GM18870 (cell line): Measurements from ENCODE around the gene BCDIN3D.

Experiments used
- ATAC-seq: cut with Tn5 transposase; IDR thresholded peaks from one replicate; pipeline ENCODE4 v1.9.1; 2021; ENCODE audit warnings: moderate library complexity; ENCODE audit not compliant: unreplicated experiment

Gene BCDIN3D

GRCh38 chr12:49823951-49824350 lies 19.0 kb downstream of the BCDIN3D start:
- no peak for ATAC-seq

DNA sequence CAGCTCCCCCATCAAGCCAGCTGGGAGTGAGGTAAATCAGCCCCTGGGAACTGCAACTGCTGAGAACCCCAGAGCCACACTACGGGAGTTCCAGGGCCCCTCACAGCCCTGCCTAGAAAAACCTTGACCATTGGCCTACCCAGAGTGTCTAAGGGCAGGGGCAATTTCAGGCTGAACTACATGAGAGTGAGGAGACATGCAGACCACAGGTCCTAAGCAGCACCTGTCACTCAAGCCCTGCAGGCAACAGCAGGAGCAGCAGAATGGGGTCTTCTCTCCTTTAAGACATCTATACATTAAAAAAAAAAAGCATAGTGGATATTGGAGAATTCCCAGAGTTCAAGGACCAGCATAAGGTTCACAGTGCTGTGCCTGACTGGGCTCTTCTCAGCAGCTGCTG lies 19.6 kb downstream of the BCDIN3D start:
- no peak for ATAC-seq

DNA sequence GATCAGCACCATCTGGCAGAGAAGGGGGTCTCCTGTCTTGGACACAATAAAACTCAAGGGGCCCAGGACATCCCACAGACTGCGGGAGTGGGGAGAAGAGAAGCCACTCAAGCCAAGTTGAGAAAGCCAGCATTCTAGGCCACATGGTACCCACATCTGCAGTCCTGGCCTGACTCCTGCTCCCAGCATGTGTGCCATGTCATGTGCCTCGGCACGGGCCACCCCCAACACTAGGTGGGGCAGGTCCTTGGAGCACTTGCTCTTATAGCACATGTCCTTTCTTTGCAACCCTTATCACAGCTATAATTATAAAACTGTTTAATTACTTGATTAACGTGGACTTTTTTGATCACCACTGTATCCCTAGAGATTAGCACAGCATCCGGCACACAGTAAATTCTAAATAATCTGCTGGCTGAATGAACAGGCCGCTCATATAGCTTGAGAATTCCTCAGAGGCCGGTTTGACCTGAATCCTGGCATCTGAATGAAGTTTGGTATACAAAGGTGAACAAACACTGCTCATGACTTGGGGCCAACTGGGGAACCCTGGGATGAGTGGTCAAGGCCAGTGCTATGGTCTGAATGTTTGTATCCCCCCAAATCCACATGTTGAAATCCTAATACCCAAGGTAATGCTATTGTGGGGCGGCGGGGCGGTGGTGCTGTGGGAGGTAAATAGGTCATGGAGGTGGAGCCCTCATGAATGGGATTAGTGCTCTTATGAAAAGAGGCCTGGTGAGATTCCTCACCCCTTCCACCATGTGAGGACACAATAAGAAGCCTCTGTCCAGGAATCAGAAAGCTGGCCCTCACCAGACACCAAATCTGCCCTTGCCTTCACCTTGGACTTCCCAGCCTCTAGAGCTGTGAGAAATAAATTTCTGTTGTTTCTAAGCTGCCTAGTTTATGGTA lies 21.3 kb downstream of the BCDIN3D start:
- no peak for ATAC-seq

GRCh38 chr12:49819786-49820185 lies 23.1 kb downstream of the BCDIN3D start:
- ATAC-seq: no peak

- ATAC-seq: no peak
Observed at GRCh38 chr12:49818241-49818895, 24.5 kb downstream of the BCDIN3D start.

DNA sequence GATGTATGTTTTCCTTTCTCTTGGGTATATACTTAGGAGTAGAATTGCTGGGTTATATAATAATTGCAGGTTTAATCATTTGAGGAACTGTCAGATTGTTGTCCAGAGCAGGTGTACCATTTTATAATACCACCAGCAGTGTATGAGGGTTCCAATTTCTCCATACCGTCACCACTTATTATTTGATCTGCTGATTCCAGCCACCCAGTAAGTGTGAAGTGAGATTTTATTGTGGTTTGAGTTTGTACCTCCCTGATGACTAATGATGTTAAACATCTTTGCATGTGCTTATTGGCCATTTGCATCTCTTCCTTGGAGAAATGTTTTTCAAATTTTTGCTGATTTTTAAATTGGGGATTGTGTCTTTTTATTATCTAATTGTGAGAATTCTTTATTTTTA lies 29.8 kb downstream of the BCDIN3D start:
- no peak for ATAC-seq

GRCh38 chr12:49811961-49812401 lies 30.9 kb downstream of the BCDIN3D start:
- ATAC-seq: no peak

- ATAC-seq: no peak
Observed at GRCh38 chr12:49811136-49811535, 31.8 kb downstream of the BCDIN3D start.

GRCh38 chr12:49809906-49810389 lies 33.0 kb downstream of the BCDIN3D start:
- no peak for ATAC-seq

GRCh38 chr12:49809381-49809905 lies 33.5 kb downstream of the BCDIN3D start:
- ATAC-seq: no peak

DNA sequence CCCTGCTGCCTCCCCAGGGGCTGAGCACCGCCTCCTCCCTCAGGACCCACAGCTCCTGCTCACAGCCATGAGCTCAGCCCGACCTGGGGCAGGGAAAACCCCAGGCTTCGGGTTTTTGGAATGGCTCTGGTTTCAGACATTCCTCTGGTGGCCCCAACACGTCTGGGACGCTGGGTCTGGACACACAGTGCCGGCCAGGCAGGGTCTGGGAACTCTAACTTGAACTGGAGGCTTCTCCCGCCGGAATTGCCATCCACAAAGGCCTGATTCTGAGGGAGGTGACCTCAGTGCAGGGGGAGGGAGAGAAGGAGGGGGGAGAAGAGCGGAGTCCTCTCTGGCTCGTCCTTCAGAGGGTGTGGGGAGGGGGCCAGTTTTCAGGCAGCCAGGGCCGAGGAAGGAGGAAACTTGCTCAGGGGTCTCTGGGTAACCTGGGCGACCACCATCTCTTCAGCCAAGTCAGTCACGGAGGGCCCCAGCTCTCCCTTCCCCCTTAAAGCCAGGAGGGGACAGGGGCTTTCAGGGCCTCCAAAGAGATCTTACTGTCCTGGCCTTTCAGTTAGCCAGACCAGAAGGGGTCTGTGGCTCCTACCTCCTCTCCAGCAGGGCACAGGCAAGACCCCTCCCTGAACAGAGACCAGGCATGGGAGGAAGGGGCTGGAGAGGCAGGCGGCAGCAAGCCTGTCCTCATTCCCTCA lies 34.1 kb downstream of the BCDIN3D start:
- no peak for ATAC-seq

DNA sequence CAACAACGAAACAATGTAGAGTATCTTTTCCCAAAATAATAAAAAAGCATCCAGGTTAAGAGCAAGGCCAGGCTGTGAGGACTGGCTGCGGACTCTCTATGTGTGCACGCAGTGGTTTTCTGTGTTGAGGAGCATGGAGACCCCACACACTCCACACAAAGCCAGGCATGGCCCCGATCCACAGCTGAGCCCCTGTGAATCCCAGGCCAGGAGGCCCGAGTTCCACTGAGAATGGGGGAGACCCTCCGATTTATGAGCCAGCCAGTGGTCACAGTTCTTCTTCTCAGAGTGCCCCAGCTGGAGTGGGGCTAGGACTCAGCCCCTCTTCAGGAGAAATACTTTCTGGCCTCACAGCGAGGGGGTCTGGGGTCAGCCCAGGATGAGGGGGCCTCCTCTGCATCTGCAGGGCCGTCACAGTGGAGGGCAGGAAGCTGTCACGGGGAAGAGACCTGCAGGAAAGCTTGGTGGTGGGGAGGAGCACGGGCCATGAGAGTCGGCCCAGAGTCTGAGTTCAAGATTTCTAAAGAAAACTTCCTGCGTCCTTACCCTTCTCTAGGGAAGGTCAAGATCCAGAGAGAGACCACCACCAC lies 34.8 kb downstream of the BCDIN3D start:
- ATAC-seq: no peak

DNA sequence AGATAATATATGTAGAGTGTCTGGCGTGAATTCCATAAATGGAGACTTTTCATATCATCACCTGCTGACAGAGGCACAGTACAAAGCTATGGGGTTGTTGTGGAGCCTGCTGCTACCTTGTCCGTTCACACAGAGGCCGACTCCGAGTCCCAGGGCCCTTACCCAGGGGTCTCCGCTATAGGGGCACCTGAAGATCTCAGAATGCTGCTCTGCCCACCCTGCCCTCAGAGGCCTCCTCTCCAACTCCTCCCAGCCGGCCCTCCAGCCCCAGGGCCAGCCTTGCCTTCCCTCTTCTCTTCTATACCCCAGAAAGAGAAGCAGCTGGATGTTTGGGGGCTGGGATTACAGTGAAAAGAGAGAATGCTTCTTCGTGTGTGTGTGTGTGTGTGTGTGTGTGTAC lies 36.0 kb downstream of the BCDIN3D start:
- ATAC-seq: no peak

- ATAC-seq: no peak
Observed at GRCh38 chr12:49806321-49806813, 36.5 kb downstream of the BCDIN3D start.

DNA sequence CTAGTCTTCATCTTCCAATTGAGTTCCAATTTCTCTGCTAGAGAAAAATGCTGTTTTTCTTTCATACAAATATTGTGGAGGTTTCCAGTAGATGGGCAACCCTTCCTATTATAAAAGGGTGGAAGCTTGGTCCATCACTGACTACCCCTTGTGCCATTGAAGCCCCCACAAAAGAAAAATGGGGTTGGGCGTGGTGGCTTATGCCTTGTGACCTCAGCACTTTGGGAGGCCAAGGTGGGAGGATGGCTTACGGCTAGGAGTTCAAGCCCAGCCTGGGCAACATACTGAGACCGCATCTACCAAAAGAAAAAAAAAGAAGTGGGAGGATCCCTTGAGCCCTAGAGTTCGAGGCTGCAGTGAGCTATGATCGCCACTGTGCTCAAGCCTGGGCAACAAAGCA lies 37.5 kb downstream of the BCDIN3D start:
- no peak for ATAC-seq

DNA sequence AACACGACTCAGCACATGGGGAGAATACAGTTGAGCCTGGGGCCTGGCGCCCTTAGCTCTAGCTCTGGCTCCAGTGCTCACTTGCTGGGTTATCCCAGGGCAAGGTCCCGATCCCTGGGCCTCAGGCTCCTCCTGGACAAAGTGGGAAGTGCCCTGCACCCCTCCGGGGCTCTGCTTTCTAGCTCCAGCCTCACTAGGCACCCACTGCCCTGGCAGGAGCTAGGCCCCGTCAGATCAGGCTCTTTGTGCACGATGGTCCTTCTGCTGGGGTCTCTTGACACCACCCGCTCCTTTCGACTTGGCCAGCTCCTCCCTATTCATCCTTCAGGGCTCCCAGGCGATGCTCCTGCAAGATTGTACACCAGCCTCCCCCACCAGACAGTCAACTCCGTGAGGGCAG lies 38.1 kb downstream of the BCDIN3D start:
- ATAC-seq: no peak

DNA sequence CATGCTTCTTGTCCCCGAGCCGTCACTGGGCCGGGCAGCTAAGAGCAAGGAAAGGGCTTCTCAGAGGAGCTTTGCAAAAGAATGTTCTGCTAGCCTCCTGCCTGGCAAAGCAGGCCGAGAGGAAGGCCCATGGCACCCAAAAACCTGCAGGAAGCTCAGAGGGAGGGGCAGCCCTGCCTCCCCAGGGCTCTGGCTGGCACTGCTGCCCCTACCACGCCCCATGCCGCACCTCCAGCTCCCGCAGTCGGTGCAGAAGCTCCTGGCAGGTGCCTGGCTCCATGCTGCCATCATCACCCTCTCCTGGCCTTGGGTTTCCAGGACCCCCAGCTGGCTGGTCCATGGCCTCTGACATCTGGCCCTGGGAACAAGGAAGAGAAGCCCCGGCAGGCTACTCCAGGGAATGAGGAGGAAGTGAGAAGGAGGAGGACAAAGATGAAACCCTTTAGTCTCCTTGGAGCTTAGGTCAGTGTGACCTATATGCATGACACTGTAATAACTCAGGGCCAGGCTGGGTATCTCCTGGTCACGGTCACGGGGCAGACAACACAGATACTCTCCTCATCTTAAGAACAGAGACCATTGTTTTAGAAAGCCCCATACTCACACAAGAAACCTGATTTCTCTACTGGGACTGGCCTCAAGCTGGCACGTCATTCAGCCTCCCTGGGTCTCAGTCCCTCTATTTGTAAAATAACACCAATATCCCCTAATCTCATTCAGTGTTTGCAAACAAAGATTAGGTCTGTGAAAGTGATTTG lies 39.0 kb downstream of the BCDIN3D start:
- no peak for ATAC-seq

DNA sequence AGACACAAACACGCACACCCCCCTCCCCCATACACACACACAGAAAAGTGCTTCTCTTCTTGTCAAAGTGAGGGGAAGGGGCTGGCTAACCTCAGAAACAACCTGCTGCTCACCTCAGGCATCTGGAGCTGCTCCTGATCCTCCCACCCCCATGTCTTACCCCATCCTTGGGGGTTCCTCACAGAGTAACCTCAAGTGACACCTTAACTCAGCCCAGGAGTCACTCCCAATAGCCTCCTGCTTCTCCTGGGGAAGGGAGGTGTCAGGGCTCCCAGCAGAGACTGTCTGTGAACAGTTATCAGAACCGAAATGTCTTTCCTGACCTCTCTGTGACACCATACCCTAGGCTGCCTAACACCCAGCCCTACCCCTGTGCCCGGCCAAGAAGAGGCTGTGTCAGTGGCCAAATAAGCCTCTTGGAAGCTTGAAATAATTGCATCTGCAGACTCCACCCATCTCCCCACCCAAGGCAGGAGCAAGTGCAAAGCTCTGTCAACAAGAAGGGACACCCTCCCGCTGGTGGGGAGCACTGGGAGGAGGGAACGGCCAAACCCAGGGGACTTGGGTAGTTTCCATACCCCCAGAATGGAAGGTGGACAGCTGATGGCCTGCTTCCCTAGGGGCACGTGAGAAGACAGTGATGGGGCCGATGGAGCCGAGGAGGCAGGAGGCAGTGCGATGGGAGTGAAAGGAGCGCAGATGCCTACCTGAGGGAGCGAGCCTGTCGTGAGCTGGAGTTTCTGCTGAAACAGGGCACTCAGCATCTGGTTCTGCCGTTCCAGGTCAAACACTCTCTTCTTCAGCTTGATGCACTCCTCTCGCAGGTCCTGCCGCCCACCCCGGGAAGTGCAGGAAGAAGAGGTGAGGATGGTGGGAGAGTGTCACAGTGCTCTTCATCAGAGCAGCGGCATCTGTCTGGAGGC lies 41.5 kb downstream of the BCDIN3D start:
- no peak for ATAC-seq
